Esophagus squamous epithelium (tissue), 4 donors: ENCODE measurements around the gene AKT2.

Experiments
- CTCF ChIP-seq, 6 experiments: fragments of 450-650 bp in 4 of 6; fragments of 200-600 bp in 2 of 6; sonication (generic) in 2 of 6; IDR thresholded peaks; one replicate each; pipeline ENCODE4 v1.5.1; 2016 to 2019; ENCODE audit warnings: antibody characterized with exemption in 6 of 6, mild to moderate bottlenecking in 4 of 6, moderate library complexity in 4 of 6
- POLR2A ChIP-seq, 4 donors: fragments of 450-650 bp; IDR thresholded peaks; one replicate each; pipeline ENCODE4 v1.6.1; 2017; ENCODE audit warnings: antibody characterized with exemption in 4 of 4, mild to moderate bottlenecking in 4 of 4, moderate library complexity in 3 of 4

- no peak for TF ChIP-seq CTCF (IDR thresholded peaks at IDR 0.05)
- no peak for TF ChIP-seq POLR2A (IDR thresholded peaks at IDR 0.05)
Measured at GRCh38 chr19:40228863-40229262, 56.3 kb downstream of the AKT2 start.
